ENCODE measurements around the gene IQCM. TPM values are rescaled to one million over a fixed set of nuclear protein-coding genes. Genes with fewer than 3 reads are reported as not detected.
"Not testable (repeated sequence)": the region's sequence is repeated elsewhere in the genome, so short reads cannot be mapped to it uniquely, and the experiment has no call there.

Gene IQCM
- polyA plus RNA-seq, 1 donor (not counting 4 experiments of a cell fraction or from before 2014, with no cell fraction given): not detected

- DNase-seq (ENCODE audit: low read depth, low spot score): no peak
- Histone ChIP-seq H3K9me3 (ENCODE audit: control insufficient read depth, low read depth, low read length) (no peaks in the 10 kb centered on the region), H3K4me1 (ENCODE audit: control insufficient read depth, extremely low read depth, insufficient read depth, low read length) (no peaks in the 10 kb centered on the region), H3K27me3 (ENCODE audit: control insufficient read depth, extremely low read depth, insufficient read depth, low read length) (no peaks in the 10 kb centered on the region), H3K9ac (ENCODE audit: control insufficient read depth, extremely low read depth, insufficient read depth, low read length) (no peak overlapping the region), H3K9me1 (ENCODE audit: control insufficient read depth, extremely low read depth, insufficient read depth, low read length) (no peaks in the 10 kb centered on the region), H3K4me3 (ENCODE audit: control insufficient read depth in 2 of 3, extremely low read depth in 1 of 3, insufficient read depth in 2 of 3, low read depth in 1 of 3, low read length in 3 of 3) (no peak overlapping the region), H3K79me2 (ENCODE audit: control insufficient read depth, insufficient read depth, low read length) (no peaks in the 10 kb centered on the region), H4K20me1 (ENCODE audit: control insufficient read depth, extremely low read depth, insufficient read depth, low read length) (no peaks in the 10 kb centered on the region), H2AFZ (ENCODE audit: control insufficient read depth, low read length) (no peak overlapping the region), H3K36me3 (ENCODE audit: control insufficient read depth in 2 of 2, extremely low read depth in 1 of 2, insufficient read depth in 2 of 2, low read length in 2 of 2) (no peaks in the 10 kb centered on the region), H3K27ac (ENCODE audit: control insufficient read depth, insufficient read depth, low read length) (no peak overlapping the region), H3K4me2 (ENCODE audit: control insufficient read depth, extremely low read depth, insufficient read depth, low read depth, low read length) (no peak overlapping the region)
- no peak for FAIRE-seq
- TF ChIP-seq CTCF (optimal IDR thresholded peaks at IDR 0.05 in 1 of 3, IDR thresholded peaks at IDR 0.05 in 1 of 3, conservative IDR thresholded peaks at IDR 0.05 in 1 of 3; ENCODE audit: extremely low read depth in 1 of 3, insufficient read depth in 2 of 3, low read length in 3 of 3): no peak
- TF ChIP-seq EZH2 (IDR thresholded peaks at IDR 0.05; ENCODE audit: low read length): no peak
- dilution Hi-C loops (cut with MboI; ENCODE audit: extremely low pct_ligation_motif_present, low sequenced_read_pairs): no loop called here
These were observed 326.3 kb downstream of the IQCM start for GRCh38 chr4:149489321-149489720.

GRCh38 chr4:149486861-149487260 lies 328.8 kb downstream of the IQCM start:
- Histone ChIP-seq H3K4me3 (ENCODE audit: control insufficient read depth in 2 of 3, extremely low read depth in 1 of 3, insufficient read depth in 2 of 3, low read depth in 1 of 3, low read length in 3 of 3) (no peak overlapping the region), H3K9ac (ENCODE audit: control insufficient read depth, extremely low read depth, insufficient read depth, low read length) (no peak overlapping the region), H3K27me3 (ENCODE audit: control insufficient read depth, extremely low read depth, insufficient read depth, low read length) (no peaks in the 10 kb centered on the region), H3K9me1 (ENCODE audit: control insufficient read depth, extremely low read depth, insufficient read depth, low read length) (no peaks in the 10 kb centered on the region), H3K27ac (ENCODE audit: control insufficient read depth, insufficient read depth, low read length) (no peak overlapping the region), H3K79me2 (ENCODE audit: control insufficient read depth, insufficient read depth, low read length) (no peaks in the 10 kb centered on the region), H2AFZ (ENCODE audit: control insufficient read depth, low read length) (no peak overlapping the region), H3K4me1 (ENCODE audit: control insufficient read depth, extremely low read depth, insufficient read depth, low read length) (no peaks in the 10 kb centered on the region), H4K20me1 (ENCODE audit: control insufficient read depth, extremely low read depth, insufficient read depth, low read length) (no peaks in the 10 kb centered on the region), H3K36me3 (ENCODE audit: control insufficient read depth in 2 of 2, extremely low read depth in 1 of 2, insufficient read depth in 2 of 2, low read length in 2 of 2) (no peaks in the 10 kb centered on the region), H3K9me3 (ENCODE audit: control insufficient read depth, low read depth, low read length) (no peaks in the 10 kb centered on the region), H3K4me2 (ENCODE audit: control insufficient read depth, extremely low read depth, insufficient read depth, low read depth, low read length) (no peak overlapping the region)
- DNase-seq (ENCODE audit: low read depth, low spot score) (no peak), FAIRE-seq (no peak)
- no peak for TF ChIP-seq EZH2 (IDR thresholded peaks at IDR 0.05; ENCODE audit: low read length)
- no peak for TF ChIP-seq CTCF (optimal IDR thresholded peaks at IDR 0.05 in 1 of 3, IDR thresholded peaks at IDR 0.05 in 1 of 3, conservative IDR thresholded peaks at IDR 0.05 in 1 of 3; ENCODE audit: extremely low read depth in 1 of 3, insufficient read depth in 2 of 3, low read length in 3 of 3)
- dilution Hi-C loops (cut with MboI; ENCODE audit: extremely low pct_ligation_motif_present, low sequenced_read_pairs): no loop called here

GRCh38 chr4:149468669-149469068 lies 347.0 kb downstream of the IQCM start:
- H3K36me3 ChIP-seq (ENCODE audit: control insufficient read depth in 2 of 2, extremely low read depth in 1 of 2, insufficient read depth in 2 of 2, low read length in 2 of 2); H4K20me1 ChIP-seq (ENCODE audit: control insufficient read depth, extremely low read depth, insufficient read depth, low read length); H3K4me3 ChIP-seq (ENCODE audit: control insufficient read depth in 2 of 3, extremely low read depth in 1 of 3, insufficient read depth in 2 of 3, low read depth in 1 of 3, low read length in 3 of 3); H3K4me1 ChIP-seq (ENCODE audit: control insufficient read depth, extremely low read depth, insufficient read depth, low read length); DNase-seq (ENCODE audit: low read depth, low spot score); H3K27ac ChIP-seq (ENCODE audit: control insufficient read depth, insufficient read depth, low read length); H3K4me2 ChIP-seq (ENCODE audit: control insufficient read depth, extremely low read depth, insufficient read depth, low read depth, low read length); H3K9me1 ChIP-seq (ENCODE audit: control insufficient read depth, extremely low read depth, insufficient read depth, low read length); H3K9me3 ChIP-seq (ENCODE audit: control insufficient read depth, low read depth, low read length); H3K27me3 ChIP-seq (ENCODE audit: control insufficient read depth, extremely low read depth, insufficient read depth, low read length); FAIRE-seq; H3K9ac ChIP-seq (ENCODE audit: control insufficient read depth, extremely low read depth, insufficient read depth, low read length); dilution Hi-C loops (cut with MboI; ENCODE audit: extremely low pct_ligation_motif_present, low sequenced_read_pairs); H3K79me2 ChIP-seq (ENCODE audit: control insufficient read depth, insufficient read depth, low read length); H2AFZ ChIP-seq (ENCODE audit: control insufficient read depth, low read length): not testable (repeated sequence)
